ENCODE results near the gene FOXP1.

- TF ChIP-seq CTCF (IDR thresholded peaks at IDR 0.05 in 4 of 5, conservative IDR thresholded peaks at IDR 0.05 in 1 of 5) (no peak), POLR2A (IDR thresholded peaks at IDR 0.05) (no peak)
Observed at GRCh38 chr3:70927239-70927638, 656.3 kb downstream of the FOXP1 start.
